GM04503 (cell line): Measurements from ENCODE around the gene FKBP2.

Experiments
- DNase-seq: peaks from one replicate; pipeline ENCODE4 v3.0.0-alpha.2; 2012; ENCODE audit warnings: low read depth

The FKBP2 gene

DNA sequence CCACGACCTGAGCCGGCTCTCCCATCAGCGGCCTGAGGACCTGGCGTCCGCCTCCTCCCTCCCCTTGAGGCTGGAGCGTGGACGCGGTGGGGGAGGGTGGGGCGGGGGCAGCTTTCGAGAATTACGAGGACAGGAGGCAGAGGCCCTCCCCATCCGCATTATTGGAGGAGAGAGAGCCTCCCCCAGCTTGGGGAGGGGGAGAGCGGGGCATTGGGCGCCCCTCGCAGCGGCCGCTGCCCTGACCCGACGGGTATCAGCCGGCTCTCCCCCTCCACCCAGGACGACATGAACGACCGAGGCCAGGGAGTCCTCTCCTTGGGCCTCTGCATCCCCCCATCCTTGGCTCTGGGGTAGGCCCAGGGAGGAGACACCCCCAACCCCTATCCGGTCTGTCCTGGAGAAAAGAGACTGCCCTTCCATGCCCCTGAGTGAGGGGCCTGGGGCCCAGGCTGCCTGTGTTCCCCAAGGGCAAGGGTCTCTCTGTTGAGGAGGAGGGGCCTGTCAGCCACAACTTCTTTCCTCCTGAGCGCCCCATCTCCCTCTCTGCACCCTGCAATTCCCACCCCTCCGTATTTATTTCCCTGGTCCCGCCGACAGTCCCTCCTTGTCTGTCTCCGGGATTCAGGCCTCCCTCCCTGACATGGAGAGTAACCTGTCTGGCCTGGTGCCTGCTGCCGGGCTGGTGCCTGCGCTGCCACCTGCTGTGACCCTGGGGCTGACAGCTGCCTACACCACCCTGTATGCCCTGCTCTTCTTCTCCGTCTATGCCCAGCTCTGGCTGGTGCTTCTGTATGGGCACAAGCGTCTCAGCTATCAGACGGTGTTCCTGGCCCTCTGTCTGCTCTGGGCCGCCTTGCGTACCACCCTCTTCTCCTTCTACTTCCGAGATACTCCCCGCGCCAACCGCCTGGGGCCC, 45.2 kb downstream of the FKBP2 start:
- no peak for DNase-seq

DNA sequence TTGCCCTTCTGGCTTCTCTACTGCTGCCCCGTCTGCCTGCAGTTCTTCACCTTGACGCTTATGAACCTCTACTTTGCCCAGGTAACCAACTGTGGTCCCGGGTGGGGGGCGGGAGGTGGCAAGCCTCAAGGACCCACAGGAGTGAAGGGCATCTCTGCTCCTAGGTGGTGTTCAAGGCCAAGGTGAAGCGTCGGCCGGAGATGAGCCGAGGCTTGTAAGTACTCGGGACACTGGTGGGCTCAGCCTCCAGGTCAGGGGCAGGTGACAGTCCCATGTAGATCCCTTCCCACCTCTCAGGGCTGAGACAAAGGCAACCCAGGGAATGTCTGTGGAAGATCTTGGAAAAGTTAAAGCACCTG, 45.9 kb downstream of the FKBP2 start:
- no peak for DNase-seq

DNA sequence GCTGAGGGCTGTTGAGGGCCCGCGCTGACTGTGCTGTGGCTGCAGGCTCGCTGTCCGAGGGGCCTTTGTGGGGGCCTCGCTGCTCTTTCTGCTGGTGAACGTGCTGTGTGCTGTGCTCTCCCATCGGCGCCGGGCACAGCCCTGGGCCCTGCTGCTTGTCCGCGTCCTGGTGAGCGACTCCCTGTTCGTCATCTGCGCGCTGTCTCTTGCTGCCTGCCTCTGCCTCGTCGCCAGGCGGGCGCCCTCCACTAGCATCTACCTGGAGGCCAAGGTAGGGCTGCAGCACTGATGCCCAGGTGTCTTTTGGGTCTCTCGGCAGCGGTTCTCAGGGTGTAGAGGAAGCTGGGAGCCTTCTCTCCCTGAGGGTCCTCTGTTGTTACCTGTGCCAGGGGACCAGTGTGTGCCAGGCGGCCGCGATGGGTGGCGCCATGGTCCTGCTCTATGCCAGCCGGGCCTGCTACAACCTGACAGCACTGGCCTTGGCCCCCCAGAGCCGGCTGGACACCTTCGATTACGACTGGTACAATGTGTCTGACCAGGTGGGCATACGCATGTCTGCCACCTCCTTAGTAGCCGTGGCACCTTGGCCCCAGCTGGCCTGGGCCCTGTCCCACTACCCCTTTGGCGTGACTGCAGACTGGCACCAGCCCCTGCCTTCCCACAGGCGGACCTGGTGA, 46.9 kb downstream of the FKBP2 start:
- no peak for DNase-seq

DNA sequence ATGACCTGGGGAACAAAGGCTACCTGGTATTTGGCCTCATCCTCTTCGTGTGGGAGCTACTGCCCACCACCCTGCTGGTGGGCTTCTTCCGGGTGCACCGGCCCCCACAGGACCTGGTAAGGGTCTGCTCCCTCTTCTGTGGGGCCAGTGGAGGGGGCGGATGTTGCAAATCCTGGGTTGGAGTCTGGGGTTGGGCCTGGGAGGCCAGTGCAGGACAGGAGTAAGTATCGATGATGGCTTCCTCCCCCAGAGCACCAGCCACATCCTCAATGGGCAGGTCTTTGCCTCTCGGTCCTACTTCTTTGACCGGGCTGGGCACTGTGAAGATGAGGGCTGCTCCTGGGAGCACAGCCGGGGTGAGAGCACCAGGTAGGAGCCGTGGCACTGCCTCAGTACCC, 47.5 kb downstream of the FKBP2 start:
- no peak for DNase-seq

DNA sequence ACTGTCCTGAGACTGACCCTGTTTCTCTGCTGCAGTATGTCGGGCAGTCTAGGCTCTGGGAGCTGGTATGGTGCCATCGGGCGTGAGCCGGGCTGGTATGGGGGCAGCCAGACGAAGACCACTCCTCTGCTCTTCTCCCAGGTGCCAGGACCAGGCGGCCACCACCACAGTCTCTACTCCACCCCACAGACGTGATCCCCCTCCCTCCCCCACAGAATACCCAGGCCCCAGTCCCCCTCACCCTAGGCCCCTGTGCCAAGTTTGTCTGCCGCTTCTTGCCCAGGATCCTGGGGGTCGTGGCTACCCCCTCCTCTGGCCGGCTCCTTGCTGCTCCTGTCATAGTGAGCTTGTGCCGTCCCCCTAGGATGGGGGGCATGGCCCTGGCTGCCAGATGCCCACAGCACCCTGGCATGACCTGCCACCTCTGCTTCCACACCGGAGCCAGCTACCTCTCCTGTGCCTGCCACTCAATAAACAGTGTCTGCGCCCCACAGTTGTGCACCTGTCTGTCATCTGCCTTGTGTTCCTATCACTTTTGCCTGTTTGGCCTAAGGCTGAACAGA, 48.2 kb downstream of the FKBP2 start:
- DNase-seq: no peak

DNA sequence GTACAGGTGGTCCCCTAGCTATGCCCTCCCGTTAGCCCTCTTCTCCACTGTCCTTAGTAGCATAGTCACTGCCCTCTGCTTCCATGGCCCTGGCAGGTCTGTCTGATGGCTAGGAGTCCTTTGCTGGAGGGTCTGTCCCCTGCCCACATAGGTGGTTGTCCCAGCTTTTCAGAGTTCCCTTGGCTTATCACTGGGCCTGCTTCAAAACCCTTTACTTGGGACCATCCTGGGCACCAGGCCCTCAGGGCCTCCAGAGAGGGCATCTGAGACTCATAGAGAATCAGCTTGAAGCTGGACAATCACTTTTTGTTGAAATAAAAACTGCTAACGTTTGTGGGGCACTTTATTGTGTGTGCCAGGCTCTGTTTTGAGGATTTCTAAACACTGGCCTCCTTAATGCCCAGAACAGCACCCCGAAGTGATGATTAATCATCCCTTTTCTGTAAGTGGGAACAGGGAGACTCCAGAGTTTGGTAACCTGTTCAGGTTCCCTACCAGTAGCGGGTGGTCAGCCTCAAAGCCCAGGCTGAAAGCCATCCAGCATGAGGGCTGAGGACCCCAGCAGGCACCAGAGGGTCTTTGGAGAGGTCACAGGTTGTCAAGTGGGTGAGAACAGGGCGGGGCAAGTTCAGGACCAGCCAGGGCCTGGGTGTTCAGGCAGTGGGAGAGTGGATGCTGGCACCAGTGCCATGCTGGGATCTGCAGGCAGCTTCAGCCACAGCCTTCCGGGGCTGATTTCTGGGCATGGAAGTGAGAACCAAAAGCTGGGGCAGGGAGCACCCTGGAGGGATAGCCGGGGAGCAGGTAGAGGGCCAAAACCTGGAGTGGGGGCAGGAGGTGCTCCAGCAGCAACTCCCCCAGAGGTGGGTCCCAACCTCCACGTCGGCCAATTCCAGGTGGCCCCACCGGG, 49.7 kb downstream of the FKBP2 start:
- no peak for DNase-seq

DNA sequence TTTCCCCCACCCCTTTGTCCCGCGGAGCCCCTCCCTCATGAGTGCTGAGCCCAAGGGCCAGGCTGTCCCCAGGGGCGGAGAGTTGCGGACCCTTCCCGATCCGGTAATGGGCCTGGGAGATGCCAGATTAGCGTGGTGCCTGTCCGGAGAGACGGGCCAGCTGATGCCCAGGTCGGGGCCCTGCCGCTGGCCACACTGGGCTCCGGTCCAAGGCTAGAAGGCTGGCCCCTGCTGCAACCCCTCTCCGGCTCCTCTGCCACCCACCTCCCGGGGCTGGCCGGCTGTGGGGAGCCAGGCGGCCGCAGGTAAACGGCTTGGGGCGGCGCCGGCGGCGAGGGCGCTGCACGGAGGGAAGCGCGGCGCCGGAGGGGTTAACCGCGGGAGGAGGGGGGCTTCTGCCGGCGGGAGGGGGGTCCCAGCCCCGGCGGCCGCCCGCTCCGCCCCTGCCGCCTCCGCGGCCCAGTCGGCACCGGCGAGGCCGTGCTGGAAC, 50.4 kb downstream of the FKBP2 start, which contains the start of gene KCNK4:
Gene KCNK4, plus strand, starts transcription at position 41 of the 490 bp plus-strand sequence. CDS start 1,717 bp downstream, outside the sequence.
- no peak for DNase-seq

DNA sequence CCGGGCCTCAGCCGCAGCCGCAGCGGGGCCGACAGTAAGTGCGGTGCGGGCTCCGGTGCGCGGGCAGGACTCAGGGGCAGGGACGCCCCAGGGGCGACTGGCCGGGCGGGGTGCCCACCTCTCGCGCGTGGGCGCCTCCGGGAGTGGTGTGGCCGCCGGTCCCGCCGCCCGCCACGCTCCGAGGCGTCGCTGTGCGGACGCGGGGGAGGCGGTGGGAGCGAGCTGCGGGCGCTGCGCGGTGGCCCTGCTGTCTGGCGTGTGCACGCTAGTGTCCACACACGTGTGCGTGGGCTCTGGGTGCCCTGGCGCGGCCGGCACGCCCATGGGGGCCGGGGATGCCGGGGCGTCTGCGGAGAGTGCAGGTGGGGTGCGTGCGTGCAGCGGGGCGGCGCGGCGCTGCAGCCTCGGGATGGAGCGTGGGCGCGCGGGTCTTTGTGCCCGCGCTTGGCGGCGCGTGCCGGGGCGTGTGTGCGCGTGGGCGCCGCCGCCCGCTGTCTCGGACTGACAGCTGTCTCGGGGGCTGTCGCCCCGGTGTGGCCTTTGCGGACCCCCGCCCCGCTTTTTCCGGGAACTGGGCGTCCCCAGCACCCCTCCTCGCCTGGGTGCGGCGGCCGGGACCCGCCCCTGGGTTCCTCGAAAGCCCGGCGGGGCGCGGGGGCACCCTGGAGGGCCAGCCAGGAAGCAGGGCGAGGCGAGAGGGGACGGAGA, 51.0 kb downstream of the FKBP2 start:
- no peak for DNase-seq

DNA sequence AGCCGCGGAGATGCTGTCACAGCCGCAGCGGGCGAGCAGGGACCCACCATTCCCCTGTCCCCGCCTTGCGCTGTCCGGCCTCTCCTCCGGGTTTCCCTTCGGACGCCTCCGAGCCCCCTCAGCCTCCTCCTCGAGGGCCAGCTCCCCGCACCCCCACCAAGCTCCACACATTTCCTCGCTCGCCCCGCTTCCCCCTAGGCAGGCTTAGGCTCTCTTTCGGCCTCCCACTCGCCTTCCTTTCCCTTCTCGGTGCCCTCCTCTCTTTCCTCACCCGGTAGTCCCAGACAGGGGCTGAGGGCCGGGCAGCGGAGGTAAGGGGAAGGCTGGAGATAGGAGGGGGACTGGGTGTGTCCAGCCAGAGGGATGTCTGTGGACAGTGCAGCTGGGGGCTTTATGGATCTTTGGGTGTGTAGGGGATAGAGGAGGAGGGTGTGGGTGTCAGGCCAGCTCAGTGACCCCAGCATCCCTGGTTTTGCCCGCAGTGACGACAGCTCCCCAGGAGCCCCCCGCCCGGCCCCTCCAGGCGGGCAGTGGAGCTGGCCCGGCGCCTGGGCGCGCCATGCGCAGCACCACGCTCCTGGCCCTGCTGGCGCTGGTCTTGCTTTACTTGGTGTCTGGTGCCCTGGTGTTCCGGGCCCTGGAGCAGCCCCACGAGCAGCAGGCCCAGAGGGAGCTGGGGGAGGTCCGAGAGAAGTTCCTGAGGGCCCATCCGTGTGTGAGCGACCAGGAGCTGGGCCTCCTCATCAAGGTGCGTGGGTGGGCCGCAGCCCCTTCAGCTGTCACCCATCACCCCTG, 51.8 kb downstream of the FKBP2 start:
- DNase-seq: no peak
